HepG2 (cell line): ENCODE results near the gene HYOU1. TPM values are rescaled to one million over a fixed set of nuclear protein-coding genes. Genes with fewer than 3 reads are reported as not detected.

ENCODE experiments used
- ATAC-seq: fragments of 200-7000 bp; cut with Tn5 transposase; 3 replicates; pipeline ENCODE4 v1.9.1; 2020; ENCODE audit warnings: mild to moderate bottlenecking, moderate library complexity
- BruUV-seq: library from RNA; stranded (reverse); fragments of 400-500 nt; replicated peaks from 2 replicates; lab custom pipeline; 2021; lab: Mats Ljungman, UMichigan
- CTCF ChIA-PET: fragments of 300-600 bp; formaldehyde crosslinking; extraction: SDS; loops from one replicate; lab custom pipeline; 2021; ENCODE audit warnings: low total read pairs, inconsistent platforms, low intra/inter-chr PET ratio; lab: Yijun Ruan, JAX
- POLR2A ChIA-PET: fragments of 350-600 bp; sonication (Branson Sonifier 250); formaldehyde crosslinking; loops from one replicate; lab custom pipeline; 2020; ENCODE audit warnings: antibody characterized with exemption, inconsistent platforms; lab: Yijun Ruan, JAX
- DNase-seq: peaks from one replicate; pipeline ENCODE4 v3.0.0-alpha.2; 2015; ENCODE audit warnings: low spot score
- FAIRE-seq: peaks from 3 replicates; lab custom pipeline; 2011; peaks lifted over from hg19 to GRCh38; lab: Jason Lieb, UNC
- H2AFZ ChIP-seq: one replicate; pipeline ENCODE4 v1.6.1; 2011; ENCODE audit warnings: low read length, inconsistent platforms
- H3K27ac ChIP-seq: fragments of 300-600 bp; 3 replicates; pipeline ENCODE4 v1.8.0; 2011; ENCODE audit warnings: mixed run types, mild to moderate bottlenecking, mixed read lengths, low read length, inconsistent platforms; ENCODE audit not compliant: insufficient read depth; ENCODE audit errors: extremely low read length
- H3K27me3 ChIP-seq, 2 experiments: fragments of 200-600 bp in 1 of 2; 2 replicates in 1 of 2; 3 replicates in 1 of 2; pipeline versions ENCODE4 v1.6.0 to v1.8.0; 2011; ENCODE audit warnings: low read length in 2 of 2, mild to moderate bottlenecking in 2 of 2, moderate library complexity in 2 of 2, inconsistent platforms in 1 of 2; ENCODE audit not compliant: insufficient read depth in 2 of 2, control insufficient read depth in 1 of 2
- H3K36me3 ChIP-seq, 2 experiments: fragments of 200-600 bp in 1 of 2; replicated peaks in 1 of 2; 2 replicates in 1 of 2; 3 replicates in 1 of 2; pipeline versions ENCODE4 v1.5.1 to v1.8.0; 2011; ENCODE audit warnings: low read length in 2 of 2, inconsistent platforms in 1 of 2; ENCODE audit not compliant: insufficient read depth in 2 of 2, control insufficient read depth in 1 of 2
- H3K4me1 ChIP-seq: 2 replicates; pipeline ENCODE4 v1.5.1; 2012; ENCODE audit warnings: low read length, inconsistent platforms; ENCODE audit not compliant: insufficient read depth
- H3K4me2 ChIP-seq: 2 replicates; pipeline ENCODE4 v1.6.0; 2011; ENCODE audit warnings: low read depth, low read length, inconsistent platforms
- H3K4me3 ChIP-seq, 3 experiments: fragments of 200-600 bp in 1 of 3; sonication (generic), shearing (Covaris generic) in 1 of 3; replicated peaks in 1 of 3; 2 replicates each; pipeline ENCODE4 v1.5.1; 2011 to 2016; ENCODE audit warnings: low read length in 3 of 3, inconsistent platforms in 2 of 3, low read depth in 2 of 3, mild to moderate bottlenecking in 2 of 3, control low read depth in 1 of 3, mixed read lengths in 1 of 3; ENCODE audit not compliant: insufficient read depth in 1 of 3
- H3K79me2 ChIP-seq: one replicate; pipeline ENCODE4 v1.6.1; 2011; ENCODE audit warnings: low read length, inconsistent platforms; ENCODE audit not compliant: insufficient read depth
- H3K9ac ChIP-seq: 2 replicates; pipeline ENCODE4 v1.6.0; 2011; ENCODE audit warnings: mild to moderate bottlenecking, low read depth, low read length, inconsistent platforms; ENCODE audit not compliant: insufficient read depth
- H3K9me3 ChIP-seq: 2 replicates; pipeline ENCODE4 v1.5.1; 2012; ENCODE audit warnings: mild to moderate bottlenecking, low read length
- H4K20me1 ChIP-seq: 2 replicates; pipeline ENCODE4 v1.6.0; 2011; ENCODE audit warnings: inconsistent platforms, mild to moderate bottlenecking, low read length, moderate library complexity; ENCODE audit not compliant: insufficient read depth
- MIER3 ChIP-seq: IDR thresholded peaks from 2 replicates; pipeline ENCODE4 v1.6.1; 2016; ENCODE audit warnings: missing compliant biosample characterization, borderline replicate concordance
- NKX3-1 ChIP-seq: sonication (generic); formaldehyde crosslinking; IDR thresholded peaks from 2 replicates; pipeline ENCODE4 v1.5.0; 2020; ENCODE audit warnings: missing genetic modification reagents
- THYN1 ChIP-seq: sonication (generic); formaldehyde crosslinking; IDR thresholded peaks from 2 replicates; pipeline ENCODE4 v1.8.1; 2023; ENCODE audit warnings: low read depth, mild to moderate bottlenecking, moderate library complexity, missing genetic modification reagents, borderline replicate concordance
- YEATS4 ChIP-seq: sonication (generic); formaldehyde crosslinking; IDR thresholded peaks from 2 replicates; pipeline ENCODE4 v1.4.0; 2020; ENCODE audit warnings: missing genetic modification reagents, borderline replicate concordance
- ZBTB26 ChIP-seq: IDR thresholded peaks from 2 replicates; pipeline ENCODE4 v1.6.1; 2016; ENCODE audit warnings: missing compliant biosample characterization, missing genetic modification reagents, borderline replicate concordance
- ZNF44 ChIP-seq: sonication (generic); formaldehyde crosslinking; IDR thresholded peaks from 2 replicates; pipeline ENCODE4 v1.5.1; 2020; ENCODE audit warnings: mild to moderate bottlenecking, missing genetic modification reagents
- ZNF468 ChIP-seq: sonication (generic); formaldehyde crosslinking; IDR thresholded peaks from 2 replicates; pipeline ENCODE4 v1.8.0; 2022; ENCODE audit warnings: mild to moderate bottlenecking, moderate library complexity, missing genetic modification reagents
- ZNF570 ChIP-seq: sonication (generic); formaldehyde crosslinking; IDR thresholded peaks from 2 replicates; pipeline ENCODE4 v1.4.0; 2020; ENCODE audit warnings: mild to moderate bottlenecking, missing genetic modification reagents, borderline replicate concordance
- ZNF589 ChIP-seq: sonication (generic); formaldehyde crosslinking; conservative IDR thresholded peaks from 2 replicates; pipeline ENCODE4 v1.8.0; 2022; ENCODE audit warnings: mild to moderate bottlenecking, moderate library complexity, missing genetic modification reagents
- ZNF790 ChIP-seq: sonication (generic); formaldehyde crosslinking; IDR thresholded peaks from 2 replicates; pipeline ENCODE4 v1.8.0; 2022; ENCODE audit warnings: missing genetic modification reagents, mild to moderate bottlenecking, borderline replicate concordance
- WGBS: methylation state at CpG from one replicate; pipeline ENCODE4 v1.1.6; 2017; ENCODE audit warnings: low lambda C conversion rate; 5-methylcytosine and 5-hydroxymethylcytosine counted together
- in situ Hi-C: cut with HindIII; loops from 2 replicates; pipeline ENCODE4 v1.10.0; 2017; ENCODE audit warnings: low pct_unique_long_range_greater_than_20kb; ENCODE audit not compliant: extremely low pct_ligation_motif_present
- intact Hi-C: fragments of 100-400 bp; cut with micrococcal nuclease; formaldehyde crosslinking; loops from one replicate; pipeline ENCODE4 v1.10.0; 2022; ENCODE audit not compliant: unreplicated experiment
- polyA plus RNA-seq, 8 experiments: library from polyadenylated mRNA; depleted of rRNA in 3 of 8; stranded (reverse) in 7 of 8; unstranded in 1 of 8; fragments of >200 nt; fragmentation: Illumina TruSeq in 4 of 8; extraction: Trizol in 4 of 8; gene quantifications; 2 replicates each; pipeline versions ENCODE4 v1.2.1 to v1.2.3, GENCODE V29; 2011 to 2016; ENCODE audit warnings: low read depth in 4 of 8, missing spikeins in 1 of 8, mixed read lengths in 1 of 8; ENCODE audit not compliant: insufficient read depth in 1 of 8
- total RNA-seq, 5 experiments: library from RNA; depleted of rRNA; stranded (reverse); fragments of >200 nt; fragmentation: Illumina TruSeq; extraction: Trizol; gene quantifications; 2 replicates each; pipeline ENCODE4 v1.2.3, GENCODE V29; 2016; ENCODE audit warnings: low read depth in 1 of 5
- TF ChIP-seq, protein P1 (sequence below): sonication (generic); formaldehyde crosslinking; IDR thresholded peaks from 2 replicates; pipeline ENCODE4 v1.5.0; 2020; ENCODE audit warnings: mild to moderate bottlenecking, missing genetic modification reagents, borderline replicate concordance
- TF ChIP-seq, protein P2 (sequence below): sonication (generic); formaldehyde crosslinking; IDR thresholded peaks from 2 replicates; pipeline ENCODE4 v1.4.0; 2020; ENCODE audit warnings: low read depth, missing genetic modification reagents

HYOU1 gene
- total and polyA plus RNA-seq, 2 of the 13 experiments (the other 11 are each of a cell fraction or from before 2014, with no cell fraction given): 127 to 155 TPM

DNA sequence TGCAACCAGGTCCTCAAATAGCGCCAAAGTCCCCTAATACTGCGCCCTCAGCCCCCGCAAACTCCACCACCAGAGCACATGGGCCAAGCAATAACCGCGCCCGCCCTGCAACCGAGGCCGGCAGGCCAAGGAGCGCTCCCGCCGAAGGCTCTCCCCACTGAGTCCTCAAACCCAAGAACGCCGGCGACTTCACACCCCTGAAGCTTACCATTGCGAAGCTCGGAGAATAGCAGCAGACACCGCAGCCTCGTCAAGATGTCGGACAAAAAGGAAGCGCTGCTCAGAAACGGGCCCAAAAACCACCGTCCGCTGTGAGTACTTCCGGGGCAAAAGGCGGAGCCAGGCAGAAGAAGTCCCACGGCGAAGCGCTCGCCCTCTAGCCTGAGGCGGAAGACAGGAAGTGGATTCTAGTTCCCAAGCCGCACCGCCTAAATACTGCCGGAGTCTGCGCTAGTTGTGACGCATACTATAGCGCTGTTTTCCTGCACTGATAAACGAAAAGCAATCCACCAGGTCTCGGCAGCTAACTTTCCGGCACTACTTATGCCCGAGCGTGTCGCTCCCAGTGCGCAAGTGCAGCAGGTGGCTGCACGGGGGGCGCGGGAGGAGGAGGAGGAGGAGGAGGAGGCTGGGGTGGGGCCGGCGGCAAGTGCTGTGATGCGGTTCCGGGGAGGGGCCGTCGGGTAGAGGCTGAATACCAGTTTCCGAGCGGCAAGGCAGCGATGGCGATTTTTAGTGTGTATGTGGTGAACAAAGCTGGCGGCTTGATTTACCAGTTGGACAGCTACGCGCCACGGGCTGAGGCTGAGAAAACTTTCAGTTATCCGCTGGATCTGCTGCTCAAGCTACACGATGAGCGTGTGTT lies 38.7 kb downstream of the HYOU1 start, which contains the start of the genes RPS25 and TRAPPC4:
Gene RPS25, minus strand, starts transcription at position 270 of the 865 bp plus-strand sequence. Its CDS starts 59 bp downstream, at position 211.
Gene TRAPPC4, plus strand, starts transcription at position 693 of the 865 bp plus-strand sequence. Its CDS starts 30 bp downstream, at position 723.
- WGBS: 0% methylated on average over 26 of the region's 63 CpGs
- Histone ChIP-seq H3K27ac (peak within 1 kb of the TSS; percentile 93), H3K79me2 (peaks cover 55% of the 10 kb centered on the region), H2AFZ (no peak within 1 kb of the TSS), H3K4me2 (peak within 1 kb of the TSS; percentile 91), H4K20me1 (peaks cover 17% of the 10 kb centered on the region), H3K9me3 (no peaks in the 10 kb centered on the region), H3K4me3 (peak within 1 kb of the TSS; percentile 72 to 99 (median 93)), H3K27me3 (peaks cover 0 to 4% of the 10 kb centered on the region in 2 experiments; a peak in 2 of 5 replicates), H3K9ac (peak within 1 kb of the TSS; percentile 93), H3K36me3 (peaks cover 3 to 33% of the 10 kb centered on the region in 2 experiments), H3K4me1 (peaks cover 60% of the 10 kb centered on the region)
- BruUV-seq: no TSS peak
- DNase-seq (peak; percentile 93), FAIRE-seq (peak; percentile 71), ATAC-seq (peak; percentile 88)
- intact Hi-C loops: loop anchor here (1.0 kb wide), 1 partner anchor 39 kb away; the partner anchor contains the start of gene HYOU1
- POLR2A ChIA-PET: interaction anchor here (0.6 to 6.9 kb wide), 18 partner anchors 10 to 397 kb away, joined by 3 to 66 read pairs (median 5); partner anchors contain the start of genes C2CD2L, CENATAC, DPAGT1 and HINFP
- in situ Hi-C loops: no loop called here
- CTCF ChIA-PET: no interaction called here
- TF ChIP-seq ZNF589 (CRISPR knock-in tag) (peak; percentile 47), ZNF790 (CRISPR knock-in tag) (no peak), YEATS4 (CRISPR knock-in tag) (peak; percentile 73), ZNF44 (CRISPR knock-in tag) (peak; percentile 31; the same call in 1 of the 2 replicates), THYN1 (CRISPR knock-in tag) (0 out of 2 replicates have a peak, but pooled peaks have one; percentile 76), NKX3-1 (peak; percentile 64; the same call in 1 of the 2 replicates), MIER3 (CRISPR knock-in tag) (peak; percentile 76), ZNF468 (CRISPR knock-in tag) (no peak), ZBTB26 (no peak; the same call in 1 of the 2 replicates), ZNF570 (CRISPR knock-in tag) (no peak)
- TF ChIP-seq, protein P1, sequence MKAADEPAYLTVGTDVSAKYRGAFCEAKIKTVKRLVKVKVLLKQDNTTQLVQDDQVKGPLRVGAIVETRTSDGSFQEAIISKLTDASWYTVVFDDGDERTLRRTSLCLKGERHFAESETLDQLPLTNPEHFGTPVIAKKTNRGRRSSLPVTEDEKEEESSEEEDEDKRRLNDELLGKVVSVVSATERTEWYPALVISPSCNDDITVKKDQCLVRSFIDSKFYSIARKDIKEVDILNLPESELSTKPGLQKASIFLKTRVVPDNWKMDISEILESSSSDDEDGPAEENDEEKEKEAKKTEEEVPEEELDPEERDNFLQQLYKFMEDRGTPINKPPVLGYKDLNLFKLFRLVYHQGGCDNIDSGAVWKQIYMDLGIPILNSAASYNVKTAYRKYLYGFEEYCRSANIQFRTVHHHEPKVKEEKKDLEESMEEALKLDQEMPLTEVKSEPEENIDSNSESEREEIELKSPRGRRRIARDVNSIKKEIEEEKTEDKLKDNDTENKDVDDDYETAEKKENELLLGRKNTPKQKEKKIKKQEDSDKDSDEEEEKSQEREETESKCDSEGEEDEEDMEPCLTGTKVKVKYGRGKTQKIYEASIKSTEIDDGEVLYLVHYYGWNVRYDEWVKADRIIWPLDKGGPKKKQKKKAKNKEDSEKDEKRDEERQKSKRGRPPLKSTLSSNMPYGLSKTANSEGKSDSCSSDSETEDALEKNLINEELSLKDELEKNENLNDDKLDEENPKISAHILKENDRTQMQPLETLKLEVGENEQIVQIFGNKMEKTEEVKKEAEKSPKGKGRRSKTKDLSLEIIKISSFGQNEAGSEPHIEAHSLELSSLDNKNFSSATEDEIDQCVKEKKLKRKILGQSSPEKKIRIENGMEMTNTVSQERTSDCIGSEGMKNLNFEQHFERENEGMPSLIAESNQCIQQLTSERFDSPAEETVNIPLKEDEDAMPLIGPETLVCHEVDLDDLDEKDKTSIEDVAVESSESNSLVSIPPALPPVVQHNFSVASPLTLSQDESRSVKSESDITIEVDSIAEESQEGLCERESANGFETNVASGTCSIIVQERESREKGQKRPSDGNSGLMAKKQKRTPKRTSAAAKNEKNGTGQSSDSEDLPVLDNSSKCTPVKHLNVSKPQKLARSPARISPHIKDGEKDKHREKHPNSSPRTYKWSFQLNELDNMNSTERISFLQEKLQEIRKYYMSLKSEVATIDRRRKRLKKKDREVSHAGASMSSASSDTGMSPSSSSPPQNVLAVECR (CRISPR knock-in tag): peak; percentile 89
- TF ChIP-seq, protein P2, sequence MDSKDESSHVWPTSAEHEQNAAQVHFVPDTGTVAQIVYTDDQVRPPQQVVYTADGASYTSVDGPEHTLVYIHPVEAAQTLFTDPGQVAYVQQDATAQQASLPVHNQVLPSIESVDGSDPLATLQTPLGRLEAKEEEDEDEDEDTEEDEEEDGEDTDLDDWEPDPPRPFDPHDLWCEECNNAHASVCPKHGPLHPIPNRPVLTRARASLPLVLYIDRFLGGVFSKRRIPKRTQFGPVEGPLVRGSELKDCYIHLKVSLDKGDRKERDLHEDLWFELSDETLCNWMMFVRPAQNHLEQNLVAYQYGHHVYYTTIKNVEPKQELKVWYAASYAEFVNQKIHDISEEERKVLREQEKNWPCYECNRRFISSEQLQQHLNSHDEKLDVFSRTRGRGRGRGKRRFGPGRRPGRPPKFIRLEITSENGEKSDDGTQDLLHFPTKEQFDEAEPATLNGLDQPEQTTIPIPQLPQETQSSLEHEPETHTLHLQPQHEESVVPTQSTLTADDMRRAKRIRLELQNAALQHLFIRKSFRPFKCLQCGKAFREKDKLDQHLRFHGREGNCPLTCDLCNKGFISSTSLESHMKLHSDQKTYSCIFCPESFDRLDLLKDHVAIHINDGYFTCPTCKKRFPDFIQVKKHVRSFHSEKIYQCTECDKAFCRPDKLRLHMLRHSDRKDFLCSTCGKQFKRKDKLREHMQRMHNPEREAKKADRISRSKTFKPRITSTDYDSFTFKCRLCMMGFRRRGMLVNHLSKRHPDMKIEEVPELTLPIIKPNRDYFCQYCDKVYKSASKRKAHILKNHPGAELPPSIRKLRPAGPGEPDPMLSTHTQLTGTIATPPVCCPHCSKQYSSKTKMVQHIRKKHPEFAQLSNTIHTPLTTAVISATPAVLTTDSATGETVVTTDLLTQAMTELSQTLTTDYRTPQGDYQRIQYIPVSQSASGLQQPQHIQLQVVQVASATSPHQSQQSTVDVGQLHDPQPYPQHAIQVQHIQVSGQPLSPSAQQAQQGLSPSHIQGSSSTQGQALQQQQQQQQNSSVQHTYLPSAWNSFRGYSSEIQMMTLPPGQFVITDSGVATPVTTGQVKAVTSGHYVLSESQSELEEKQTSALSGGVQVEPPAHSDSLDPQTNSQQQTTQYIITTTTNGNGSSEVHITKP (CRISPR knock-in tag): no peak
